ENCODE data around the gene LRTM2.

GRCh38 chr12:1820191-1820895 lies at the start of gene LRTM2:
- TF ChIP-seq CTCF (conservative IDR thresholded peaks at IDR 0.05; ENCODE audit: low read length): no peak
- no peak for TF ChIP-seq EZH2phosphoT487 (IDR thresholded peaks at IDR 0.05; ENCODE audit: borderline replicate concordance, low read depth, low read length)
